ENCODE measurements around the gene NT5E. TPM values are rescaled to one million over a fixed set of nuclear protein-coding genes. Genes with fewer than 3 reads are reported as not detected.

Gene NT5E
- total and polyA plus RNA-seq, 9 donors = 19.5 to 42.1 (median 25.8) TPM

- Histone ChIP-seq H3K9me3 (replicated peaks; ENCODE audit: control insufficient read depth, low read depth, low read length) (no peaks in the 10 kb centered on the region), H3K27ac (ENCODE audit: low read length) (no peak overlapping the region), H3K4me1 (ENCODE audit: control insufficient read depth, insufficient read depth, low read length) (peaks cover 2% of the 10 kb centered on the region), H3K4me3 (ENCODE audit: low read length) (no peak overlapping the region), H3K36me3 (ENCODE audit: control insufficient read depth, insufficient read depth, low read length) (no peaks in the 10 kb centered on the region), H3K27me3 (ENCODE audit: control insufficient read depth, insufficient read depth, low read length) (no peaks in the 10 kb centered on the region)
- WGBS (ENCODE audit: insufficient coverage) = 88% methylated on average over 1 of the region's 3 CpGs
- DNase-seq = no peak
Measured at GRCh38 chr6:85405175-85405852, 44.6 kb upstream of the NT5E start.

GRCh38 chr6:85405853-85406198 lies 44.1 kb upstream of the NT5E start:
- no peak for DNase-seq

GRCh38 chr6:85406641-85407075 lies 43.2 kb upstream of the NT5E start:
- Histone ChIP-seq H3K27ac (ENCODE audit: low read length) (no peak overlapping the region), H3K4me3 (ENCODE audit: low read length) (no peak overlapping the region), H3K27me3 (ENCODE audit: control insufficient read depth, insufficient read depth, low read length) (no peaks in the 10 kb centered on the region), H3K9me3 (replicated peaks; ENCODE audit: control insufficient read depth, low read depth, low read length) (no peaks in the 10 kb centered on the region), H3K4me1 (ENCODE audit: control insufficient read depth, insufficient read depth, low read length) (peaks cover under 1% of the 10 kb centered on the region), H3K36me3 (ENCODE audit: control insufficient read depth, insufficient read depth, low read length) (no peaks in the 10 kb centered on the region)
- 80% methylated on average over 2 of the region's 5 CpGs for WGBS (ENCODE audit: insufficient coverage)
- no peak for DNase-seq

More at GRCh38 chr6:85405853-85406198, 44.1 kb upstream of the NT5E start:
- Histone ChIP-seq H3K27me3 (ENCODE audit: control insufficient read depth, insufficient read depth, low read length) (no peaks in the 10 kb centered on the region), H3K4me3 (ENCODE audit: low read length) (no peak overlapping the region), H3K27ac (ENCODE audit: low read length) (no peak overlapping the region), H3K4me1 (ENCODE audit: control insufficient read depth, insufficient read depth, low read length) (peaks cover 2% of the 10 kb centered on the region), H3K36me3 (ENCODE audit: control insufficient read depth, insufficient read depth, low read length) (no peaks in the 10 kb centered on the region), H3K9me3 (replicated peaks; ENCODE audit: control insufficient read depth, low read depth, low read length) (no peaks in the 10 kb centered on the region)
- WGBS (ENCODE audit: insufficient coverage) = no CpG with 5 or more reads among the region's 2 CpGs

GRCh38 chr6:85408039-85408438 lies 41.8 kb upstream of the NT5E start:
- 56% methylated on average over 2 of the region's 2 CpGs for WGBS (ENCODE audit: insufficient coverage)
- no peak for DNase-seq
- no peak overlapping the region for H3K4me3 ChIP-seq (ENCODE audit: low read length)
- H3K36me3 ChIP-seq (ENCODE audit: control insufficient read depth, insufficient read depth, low read length) = no peaks in the 10 kb centered on the region
- no peaks in the 10 kb centered on the region for H3K27me3 ChIP-seq (ENCODE audit: control insufficient read depth, insufficient read depth, low read length)
- no peaks in the 10 kb centered on the region for H3K9me3 ChIP-seq (replicated peaks; ENCODE audit: control insufficient read depth, low read depth, low read length)
- H3K27ac ChIP-seq (ENCODE audit: low read length) = no peak overlapping the region
- no peaks in the 10 kb centered on the region for H3K4me1 ChIP-seq (ENCODE audit: control insufficient read depth, insufficient read depth, low read length)

GRCh38 chr6:85412911-85413430 lies 36.9 kb upstream of the NT5E start:
- peak; percentile 96 for DNase-seq
- Histone ChIP-seq H3K9me3 (replicated peaks; ENCODE audit: control insufficient read depth, low read depth, low read length) (no peaks in the 10 kb centered on the region), H3K27me3 (ENCODE audit: control insufficient read depth, insufficient read depth, low read length) (no peaks in the 10 kb centered on the region), H3K36me3 (ENCODE audit: control insufficient read depth, insufficient read depth, low read length) (no peaks in the 10 kb centered on the region), H3K4me3 (ENCODE audit: low read length) (no peak overlapping the region), H3K27ac (ENCODE audit: low read length) (peak overlapping the region; percentile 64), H3K4me1 (ENCODE audit: control insufficient read depth, insufficient read depth, low read length) (no peaks in the 10 kb centered on the region)

- Histone ChIP-seq H3K27ac (ENCODE audit: low read length) (no peak overlapping the region), H3K4me1 (ENCODE audit: control insufficient read depth, insufficient read depth, low read length) (peaks cover 6% of the 10 kb centered on the region), H3K9me3 (replicated peaks; ENCODE audit: control insufficient read depth, low read depth, low read length) (no peaks in the 10 kb centered on the region), H3K27me3 (ENCODE audit: control insufficient read depth, insufficient read depth, low read length) (no peaks in the 10 kb centered on the region), H3K36me3 (ENCODE audit: control insufficient read depth, insufficient read depth, low read length) (no peaks in the 10 kb centered on the region), H3K4me3 (ENCODE audit: low read length) (no peak overlapping the region)
- 60% methylated on average over 1 of the region's 1 CpG for WGBS (ENCODE audit: insufficient coverage)
- DNase-seq = no peak
Measured at GRCh38 chr6:85416049-85416448, 33.8 kb upstream of the NT5E start.

- H3K9me3 ChIP-seq (replicated peaks; ENCODE audit: control insufficient read depth, low read depth, low read length) = no peaks in the 10 kb centered on the region
- no peak for DNase-seq
- no peak overlapping the region for H3K27ac ChIP-seq (ENCODE audit: low read length)
- H3K36me3 ChIP-seq (ENCODE audit: control insufficient read depth, insufficient read depth, low read length) = no peaks in the 10 kb centered on the region
- WGBS (ENCODE audit: insufficient coverage) = no CpG with 5 or more reads among the region's 2 CpGs
- no peaks in the 10 kb centered on the region for H3K27me3 ChIP-seq (ENCODE audit: control insufficient read depth, insufficient read depth, low read length)
- peaks cover 6% of the 10 kb centered on the region for H3K4me1 ChIP-seq (ENCODE audit: control insufficient read depth, insufficient read depth, low read length)
- H3K4me3 ChIP-seq (ENCODE audit: low read length) = no peak overlapping the region
Measured at GRCh38 chr6:85416766-85417165, 33.1 kb upstream of the NT5E start.

- DNase-seq = no peak
- Histone ChIP-seq H3K27ac (ENCODE audit: low read length) (no peak overlapping the region), H3K36me3 (ENCODE audit: control insufficient read depth, insufficient read depth, low read length) (no peaks in the 10 kb centered on the region)
Measured at GRCh38 chr6:85417336-85417735, 32.5 kb upstream of the NT5E start.

GRCh38 chr6:85418059-85418458 lies 31.8 kb upstream of the NT5E start:
- peaks cover 6% of the 10 kb centered on the region for H3K4me1 ChIP-seq (ENCODE audit: control insufficient read depth, insufficient read depth, low read length)
- DNase-seq = no peak
- H3K9me3 ChIP-seq (replicated peaks; ENCODE audit: control insufficient read depth, low read depth, low read length) = no peaks in the 10 kb centered on the region
- WGBS (ENCODE audit: insufficient coverage) = 78% methylated on average over 1 of the region's 2 CpGs
- H3K36me3 ChIP-seq (ENCODE audit: control insufficient read depth, insufficient read depth, low read length) = no peaks in the 10 kb centered on the region
- no peak overlapping the region for H3K27ac ChIP-seq (ENCODE audit: low read length)
- no peak overlapping the region for H3K4me3 ChIP-seq (ENCODE audit: low read length)
- H3K27me3 ChIP-seq (ENCODE audit: control insufficient read depth, insufficient read depth, low read length) = no peaks in the 10 kb centered on the region

More at GRCh38 chr6:85417336-85417735, 32.5 kb upstream of the NT5E start:
- Histone ChIP-seq H3K4me1 (ENCODE audit: control insufficient read depth, insufficient read depth, low read length) (peaks cover 6% of the 10 kb centered on the region), H3K9me3 (replicated peaks; ENCODE audit: control insufficient read depth, low read depth, low read length) (no peaks in the 10 kb centered on the region), H3K4me3 (ENCODE audit: low read length) (no peak overlapping the region), H3K27me3 (ENCODE audit: control insufficient read depth, insufficient read depth, low read length) (no peaks in the 10 kb centered on the region)

- peak; percentile 85 for DNase-seq
Measured at GRCh38 chr6:85419046-85419759, 30.7 kb upstream of the NT5E start.

More at GRCh38 chr6:85419046-85419759, 30.7 kb upstream of the NT5E start:
- H3K27me3 ChIP-seq (ENCODE audit: control insufficient read depth, insufficient read depth, low read length) = no peaks in the 10 kb centered on the region
- no peaks in the 10 kb centered on the region for H3K36me3 ChIP-seq (ENCODE audit: control insufficient read depth, insufficient read depth, low read length)
- peak overlapping the region; percentile 49 for H3K27ac ChIP-seq (ENCODE audit: low read length)
- peaks cover 6% of the 10 kb centered on the region for H3K4me1 ChIP-seq (ENCODE audit: control insufficient read depth, insufficient read depth, low read length)
- no peak overlapping the region for H3K4me3 ChIP-seq (ENCODE audit: low read length)
- H3K9me3 ChIP-seq (replicated peaks; ENCODE audit: control insufficient read depth, low read depth, low read length) = no peaks in the 10 kb centered on the region
- WGBS (ENCODE audit: insufficient coverage) = 25% methylated on average over 1 of the region's 2 CpGs
